Amniotic stem cell (primary cell): Measurements from ENCODE around the gene TBC1D9.

Source experiments
- DNase-seq: peaks from one replicate; lab custom pipeline; 2025; lab: John Stamatoyannopoulos, UW

The TBC1D9 gene

DNA sequence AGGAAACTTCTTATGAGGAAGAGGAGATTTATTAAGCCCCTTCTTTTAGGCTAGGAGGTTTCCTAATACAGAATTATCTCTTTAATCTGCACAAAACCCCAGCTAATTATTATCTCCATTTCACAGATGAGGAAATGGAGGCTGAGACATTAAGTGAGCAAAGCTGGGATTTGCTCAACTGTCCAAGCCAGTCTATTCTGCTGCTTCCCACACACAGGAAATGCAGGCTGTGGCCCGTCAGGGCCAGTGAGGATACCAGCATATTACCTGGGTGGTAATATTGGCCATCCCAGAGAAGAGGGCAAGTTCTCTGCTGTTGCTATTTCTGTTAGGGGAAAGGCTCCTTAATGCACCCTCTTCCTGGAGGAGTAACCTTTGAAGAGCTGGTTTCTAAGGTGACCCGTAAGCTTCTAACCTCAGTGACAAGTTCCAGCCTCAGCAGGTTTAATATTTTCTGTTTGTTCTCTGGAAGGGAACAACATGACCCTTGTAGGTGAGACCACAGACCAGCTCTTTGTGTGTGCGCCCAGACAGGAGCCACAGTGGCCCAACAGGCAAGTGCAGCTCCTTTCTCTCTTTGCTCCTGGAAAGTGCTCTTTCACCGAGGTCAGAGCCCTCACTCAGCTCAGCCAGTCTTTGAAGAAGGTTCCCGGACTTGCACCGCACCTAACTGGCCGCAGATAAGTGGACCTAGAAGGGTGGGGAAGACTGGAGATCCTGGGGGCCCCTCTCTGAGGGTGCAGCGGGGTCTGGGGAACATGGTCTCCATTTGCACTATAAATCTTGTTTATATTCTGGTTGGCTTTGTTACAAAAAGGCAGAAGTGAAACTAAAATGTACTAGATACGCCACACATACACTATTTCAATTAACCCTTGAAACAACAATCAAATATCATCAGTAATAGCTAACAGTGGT lies 35.5 kb downstream of the TBC1D9 start:
- no peak for DNase-seq

DNA sequence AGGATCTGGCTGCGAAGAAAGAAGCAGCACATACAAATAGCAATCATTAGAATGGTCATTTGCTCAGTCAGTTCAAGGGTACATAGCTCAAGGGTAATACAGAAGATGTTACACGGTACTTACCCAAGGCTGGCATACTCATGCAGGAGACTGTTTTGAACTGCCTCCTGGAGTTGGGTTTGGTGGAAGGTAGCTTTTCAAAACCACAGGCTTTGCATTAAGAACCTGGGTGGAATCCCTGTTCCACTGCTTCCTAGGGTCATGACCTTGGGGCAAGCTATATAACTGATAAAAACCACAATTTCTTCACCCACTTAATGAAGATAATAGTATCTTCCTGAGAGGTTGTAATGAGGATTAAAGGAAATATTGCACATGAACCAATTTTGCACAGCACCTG lies 36.5 kb downstream of the TBC1D9 start:
- no peak for DNase-seq

DNA sequence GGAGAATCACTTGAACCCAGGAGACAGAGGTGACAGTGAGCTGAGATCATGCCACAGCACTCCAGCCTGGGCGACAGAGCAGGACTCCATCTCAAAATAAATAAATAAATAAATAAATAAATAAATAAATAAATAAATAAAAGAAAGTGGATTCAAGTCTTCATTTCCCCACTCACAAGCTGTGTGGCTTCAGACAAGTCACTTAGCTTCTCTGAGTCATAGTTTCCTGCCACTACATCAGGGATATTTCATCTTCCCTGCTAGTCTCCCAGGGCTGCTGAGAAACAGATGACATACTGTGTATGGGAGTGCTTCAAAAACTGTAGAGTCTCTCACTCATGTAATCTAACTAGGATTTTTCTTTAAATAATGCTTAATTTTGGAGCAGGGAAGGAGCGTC lies 37.2 kb downstream of the TBC1D9 start:
- DNase-seq: no peak

DNA sequence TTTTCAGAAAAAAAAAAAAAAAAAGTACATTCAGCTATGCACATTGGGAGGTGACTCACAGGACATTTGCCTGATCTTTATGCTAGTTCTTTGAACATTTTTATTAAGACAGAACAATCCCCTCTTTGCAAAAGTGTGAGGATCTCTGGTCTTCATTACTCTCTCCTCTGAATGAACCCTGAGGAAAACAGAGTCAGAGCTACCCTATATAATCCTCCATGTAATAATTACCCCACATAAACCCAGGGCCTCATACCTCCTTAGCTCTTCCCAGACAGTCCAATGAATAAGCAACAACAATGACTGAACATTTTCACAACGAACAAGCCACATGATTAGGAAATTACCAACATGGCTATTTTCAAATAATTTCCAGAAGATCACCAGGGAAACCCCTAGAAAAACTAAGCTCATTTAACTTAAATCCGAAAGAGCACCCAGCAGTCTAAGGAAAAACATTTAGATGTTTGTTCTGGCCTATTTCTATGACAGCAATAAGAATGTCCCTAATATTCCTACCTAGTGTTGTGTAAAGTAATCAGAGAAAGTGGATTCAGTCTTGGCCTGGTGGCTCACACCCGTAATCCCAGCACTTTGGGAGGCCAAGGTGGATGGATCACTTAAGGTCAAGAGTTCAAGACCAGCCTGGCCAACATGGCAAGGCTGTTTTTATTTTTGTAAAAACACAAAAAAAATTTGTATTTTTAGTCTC lies 37.8 kb downstream of the TBC1D9 start:
- no peak for DNase-seq

DNA sequence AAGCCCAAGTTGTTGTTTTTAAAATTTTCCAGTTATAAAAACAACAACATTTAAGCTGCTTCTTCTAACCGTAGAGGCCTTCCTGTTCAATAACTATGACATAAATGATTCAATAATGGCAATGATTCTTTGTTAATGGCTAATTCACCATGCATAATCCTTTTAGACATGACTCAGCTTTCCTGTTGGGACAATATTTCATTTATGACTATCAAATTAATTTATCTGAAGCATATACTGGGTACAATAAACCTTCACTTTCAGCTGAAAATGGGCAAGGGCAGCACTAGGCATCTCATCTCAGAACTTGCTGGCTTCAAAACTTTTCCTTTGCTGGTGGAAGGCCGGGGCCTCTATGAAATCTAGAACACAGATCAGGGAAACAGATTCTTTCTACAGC lies 38.9 kb downstream of the TBC1D9 start:
- no peak for DNase-seq

DNA sequence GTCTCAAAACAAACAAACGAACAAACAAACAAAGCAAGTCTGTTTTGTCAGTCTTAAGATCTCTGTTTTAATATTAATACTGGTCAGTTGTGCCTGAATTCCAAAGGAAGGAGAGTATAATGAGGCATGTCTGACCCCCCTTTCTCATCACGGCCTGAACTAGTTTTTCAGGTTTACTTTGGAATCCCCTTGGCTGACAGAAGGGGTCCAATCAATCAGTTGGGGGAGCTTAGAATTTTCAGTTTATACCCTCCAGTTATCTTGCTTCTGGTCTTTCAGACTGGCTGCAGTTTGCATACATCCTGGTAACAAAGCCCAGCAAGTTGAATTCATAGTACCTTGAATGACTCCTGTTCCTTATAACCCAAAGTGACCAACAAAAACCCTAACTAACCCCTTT lies 41.1 kb downstream of the TBC1D9 start:
- no peak for DNase-seq

DNA sequence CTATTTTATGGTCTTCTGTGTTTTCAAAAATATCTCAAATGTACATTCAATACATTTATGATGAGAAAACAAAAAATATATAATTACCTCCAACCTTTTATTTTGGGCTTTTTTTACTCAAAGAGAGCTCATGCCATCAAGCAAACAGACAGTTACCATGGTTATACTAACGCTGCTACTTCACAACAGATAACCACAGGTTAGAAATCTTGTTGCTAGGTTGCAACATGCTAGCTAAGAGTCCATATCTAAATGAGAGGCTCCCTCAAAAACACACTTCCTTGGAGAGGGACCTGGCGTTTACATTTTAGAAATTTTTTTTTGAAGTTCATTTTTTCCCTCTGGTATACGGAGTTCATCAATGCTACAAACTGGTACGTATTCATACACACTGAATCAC lies 44.3 kb downstream of the TBC1D9 start:
- DNase-seq: no peak

DNA sequence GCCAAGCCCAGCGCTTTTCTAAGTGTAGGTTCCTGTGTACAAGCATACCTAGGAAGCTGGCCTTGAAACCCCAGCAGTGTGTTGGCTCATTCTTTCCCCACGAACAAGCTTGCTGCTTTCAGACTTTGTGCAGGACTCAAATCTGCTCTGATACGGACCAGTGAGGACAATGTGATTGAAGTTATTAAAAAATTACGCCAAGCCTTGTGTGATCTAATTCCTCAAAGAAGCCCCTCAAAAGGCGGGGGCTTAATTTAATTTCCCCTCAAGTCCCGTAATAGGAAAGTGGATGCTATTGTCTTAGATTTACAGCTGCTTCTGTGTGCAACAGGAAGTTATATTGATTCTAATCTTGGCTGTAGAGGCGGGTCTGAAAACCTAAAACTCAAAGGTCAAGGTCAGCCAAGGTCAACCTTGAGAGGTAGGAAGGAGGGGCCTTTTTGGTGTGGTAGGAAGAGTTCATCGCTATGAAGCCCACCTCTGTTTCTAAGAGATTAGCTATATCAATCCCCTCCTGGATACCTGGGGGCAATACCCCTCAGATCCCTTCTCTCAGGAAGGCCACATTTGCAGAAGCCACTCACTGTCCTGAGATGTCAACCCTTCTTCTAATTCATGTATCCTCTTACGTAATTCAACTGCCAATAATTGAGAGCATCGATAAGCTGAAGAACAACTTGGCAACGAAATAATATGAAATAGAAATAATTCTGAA lies 45.1 kb downstream of the TBC1D9 start:
- DNase-seq: no peak

DNA sequence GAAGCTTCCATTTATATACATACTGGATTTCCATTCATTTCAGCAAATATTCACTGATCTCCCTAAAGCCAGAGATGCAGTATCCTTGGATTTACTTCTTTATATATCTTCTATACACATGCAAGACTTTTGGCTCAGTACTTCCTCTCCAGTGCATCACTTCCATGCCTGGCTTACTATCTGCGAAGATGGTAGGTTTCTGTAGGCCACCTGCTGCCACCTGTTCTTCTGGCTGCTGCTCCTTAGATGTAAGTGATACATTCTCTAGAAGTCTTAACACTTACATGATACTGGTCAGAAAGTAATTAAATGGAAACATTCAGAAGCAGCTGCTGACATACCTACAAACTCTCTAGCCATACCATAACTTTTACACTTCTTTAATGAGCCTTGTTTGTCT lies 48.9 kb downstream of the TBC1D9 start:
- DNase-seq: no peak

DNA sequence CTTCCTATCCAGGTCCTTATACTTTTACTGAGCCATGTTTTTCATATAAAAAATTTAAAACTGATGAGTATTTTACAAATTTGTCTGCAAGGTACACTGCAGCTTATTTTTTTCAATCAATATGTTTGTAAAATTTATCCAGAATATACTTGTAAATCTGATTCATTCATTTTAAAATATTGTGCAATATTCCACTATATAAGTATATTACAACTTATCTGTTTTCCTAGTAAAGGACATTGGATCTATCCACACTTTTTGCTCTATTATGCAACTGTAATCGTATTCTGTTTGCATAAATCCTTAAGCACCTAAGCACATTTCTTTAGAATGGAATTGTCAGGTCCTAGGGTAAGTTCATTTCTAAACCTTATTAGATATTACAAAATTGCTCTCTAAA lies 49.5 kb downstream of the TBC1D9 start:
- no peak for DNase-seq

DNA sequence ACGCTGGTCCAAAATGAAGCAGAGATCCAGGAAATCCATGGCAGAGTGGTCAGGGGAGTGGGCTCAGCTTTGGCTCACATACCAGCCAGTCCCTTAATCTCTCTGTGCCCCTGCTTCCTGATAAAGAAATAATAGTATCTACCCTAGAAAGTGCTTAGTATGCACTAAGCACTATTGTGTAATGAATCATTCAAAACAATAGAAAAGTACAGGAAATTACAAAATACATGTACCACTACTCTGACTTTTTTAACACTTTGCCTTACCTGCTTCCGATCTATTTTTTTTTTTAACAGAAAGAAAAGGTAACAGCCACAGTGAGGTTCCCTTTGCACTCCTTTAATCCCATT lies 49.9 kb downstream of the TBC1D9 start:
- DNase-seq: no peak

DNA sequence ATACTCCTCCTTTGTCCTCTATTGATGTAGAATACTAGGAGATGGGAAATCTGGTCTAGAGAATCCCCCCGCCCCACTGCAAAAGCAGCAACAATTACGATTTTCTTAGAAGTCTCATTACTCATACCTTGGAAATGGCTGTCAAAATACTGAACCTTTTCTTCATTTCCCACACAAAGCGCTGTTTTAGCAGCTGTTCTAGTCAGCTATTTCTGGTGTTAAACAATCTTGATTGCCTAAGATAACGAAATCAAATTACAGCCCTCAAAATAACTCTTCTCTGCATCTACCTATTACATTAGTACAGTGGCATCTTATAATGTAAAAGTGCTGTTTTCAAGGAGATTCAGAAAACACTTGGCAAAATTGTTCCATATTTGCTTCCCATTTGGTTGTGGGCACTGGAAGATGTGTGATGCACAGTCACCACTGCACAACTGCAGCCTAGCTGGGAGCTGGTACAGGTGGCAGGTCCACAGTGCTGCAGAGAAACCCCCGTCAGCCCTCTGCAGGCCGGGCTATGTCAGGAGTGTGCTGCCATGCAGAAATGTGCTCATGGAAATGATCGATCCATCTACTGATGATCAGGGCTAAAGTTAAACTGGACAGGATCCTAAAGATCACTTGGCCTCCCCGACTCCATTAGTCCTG lies 50.4 kb downstream of the TBC1D9 start:
- no peak for DNase-seq

DNA sequence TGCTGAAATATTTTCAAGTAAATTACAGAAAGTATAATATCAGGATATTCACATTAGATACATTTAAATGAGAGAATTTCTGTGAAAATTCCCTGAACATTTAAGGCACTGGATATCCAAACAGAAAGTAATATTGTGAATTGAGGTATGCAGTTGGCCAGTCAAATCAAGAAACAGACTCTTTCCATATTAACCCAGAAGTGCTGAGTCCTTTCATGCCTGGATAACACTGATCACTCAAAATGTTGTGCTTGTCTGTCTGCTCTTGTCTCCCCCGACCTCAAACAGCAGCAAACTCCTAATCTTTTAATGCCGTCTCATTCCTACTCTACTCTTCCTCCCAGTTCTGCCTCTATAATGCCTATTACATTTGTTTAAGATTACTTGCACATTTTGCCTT lies 51.2 kb downstream of the TBC1D9 start:
- no peak for DNase-seq

DNA sequence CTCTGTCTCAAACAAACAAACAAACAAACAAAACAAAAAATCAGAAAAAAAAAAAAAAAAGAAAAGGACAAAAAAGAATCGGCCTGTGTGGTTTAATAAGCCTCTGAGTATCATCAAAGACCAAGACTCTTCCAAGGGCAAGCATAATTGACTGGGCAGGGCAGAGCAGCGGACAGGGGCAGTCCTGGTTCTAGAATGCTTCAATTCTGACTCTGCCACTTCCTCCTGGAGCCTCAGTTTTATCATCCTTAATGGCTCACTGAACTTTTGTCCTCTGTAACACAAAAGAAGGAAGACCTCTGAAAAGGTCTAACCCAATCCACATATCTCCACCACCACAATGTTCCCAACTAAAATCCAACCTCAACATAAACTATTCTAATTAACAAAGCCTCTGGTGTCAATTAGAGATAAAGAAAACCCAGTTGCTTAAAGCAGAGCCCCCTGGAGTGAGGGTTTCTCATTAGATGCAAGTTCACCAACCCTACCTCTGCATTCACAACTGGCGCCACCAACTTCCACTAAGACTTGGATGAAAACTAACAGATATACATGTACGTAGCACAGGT lies 51.7 kb downstream of the TBC1D9 start:
- no peak for DNase-seq

DNA sequence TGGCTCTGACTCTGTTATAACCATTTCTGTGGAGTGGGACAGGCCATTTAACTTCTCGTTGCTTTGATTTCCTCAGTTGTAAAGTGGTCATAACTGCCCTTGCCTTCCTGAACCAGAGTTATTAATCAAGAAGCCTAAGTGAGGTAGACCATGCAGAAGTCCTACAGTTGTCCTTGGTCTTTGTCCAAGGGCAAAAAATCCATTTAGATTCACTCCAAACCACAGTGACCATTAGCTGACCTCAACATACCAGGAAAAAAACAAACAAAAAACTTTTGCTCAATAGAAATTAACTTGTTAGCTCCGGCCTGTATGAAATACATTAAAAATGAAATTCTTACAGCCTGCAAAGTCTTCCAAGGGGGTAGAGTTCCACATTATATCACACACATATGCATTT lies 52.7 kb downstream of the TBC1D9 start:
- no peak for DNase-seq

DNA sequence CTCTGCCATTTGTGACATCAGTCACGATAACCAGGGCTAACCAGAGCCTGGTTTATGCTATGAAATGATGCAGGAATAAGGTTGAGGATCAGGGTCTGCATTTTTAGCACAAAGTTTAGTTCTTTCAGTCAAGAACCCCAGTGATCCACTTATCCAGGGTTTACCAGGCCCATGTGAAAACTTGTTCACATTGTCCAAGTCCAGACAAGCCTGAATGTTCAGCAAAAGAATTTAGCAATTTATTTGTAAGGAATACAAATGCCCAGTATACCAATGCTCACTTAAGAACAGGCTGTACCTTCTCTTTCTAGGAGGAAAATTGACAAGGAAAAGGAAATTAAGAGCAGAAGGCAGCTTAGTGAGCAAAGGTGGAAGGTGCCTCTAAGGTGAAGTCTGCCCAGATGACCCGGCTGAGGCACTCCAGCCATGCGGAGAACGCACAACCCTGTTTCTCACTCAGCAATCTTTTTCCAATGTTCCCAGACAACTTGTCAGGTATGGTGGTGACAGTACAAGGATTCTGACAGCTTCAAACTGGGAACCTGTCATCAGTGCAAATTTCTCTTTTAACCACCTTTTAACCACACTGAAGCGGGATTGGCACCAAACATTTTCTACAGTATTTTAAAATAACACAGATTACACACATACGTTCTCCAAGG lies 54.0 kb downstream of the TBC1D9 start:
- DNase-seq: no peak

DNA sequence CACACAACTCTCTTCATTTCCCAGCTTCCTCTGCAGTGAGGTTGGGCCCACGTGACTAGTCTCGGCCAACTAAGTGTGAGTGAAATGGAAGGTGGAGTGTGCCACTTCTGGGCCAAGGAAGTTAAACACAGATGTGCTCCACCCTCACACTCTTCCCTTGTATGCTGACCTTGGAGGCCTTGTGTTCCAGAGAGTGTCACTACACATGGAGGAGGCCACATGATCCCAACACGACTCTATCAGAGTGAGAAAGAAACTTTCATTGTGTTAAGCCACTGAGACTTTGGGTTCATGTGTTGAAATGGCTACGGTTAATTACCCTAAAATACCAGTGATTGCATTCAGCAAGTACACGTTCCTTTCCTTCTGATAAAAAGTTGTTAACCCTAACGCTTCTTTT lies 55.1 kb downstream of the TBC1D9 start:
- DNase-seq: no peak

DNA sequence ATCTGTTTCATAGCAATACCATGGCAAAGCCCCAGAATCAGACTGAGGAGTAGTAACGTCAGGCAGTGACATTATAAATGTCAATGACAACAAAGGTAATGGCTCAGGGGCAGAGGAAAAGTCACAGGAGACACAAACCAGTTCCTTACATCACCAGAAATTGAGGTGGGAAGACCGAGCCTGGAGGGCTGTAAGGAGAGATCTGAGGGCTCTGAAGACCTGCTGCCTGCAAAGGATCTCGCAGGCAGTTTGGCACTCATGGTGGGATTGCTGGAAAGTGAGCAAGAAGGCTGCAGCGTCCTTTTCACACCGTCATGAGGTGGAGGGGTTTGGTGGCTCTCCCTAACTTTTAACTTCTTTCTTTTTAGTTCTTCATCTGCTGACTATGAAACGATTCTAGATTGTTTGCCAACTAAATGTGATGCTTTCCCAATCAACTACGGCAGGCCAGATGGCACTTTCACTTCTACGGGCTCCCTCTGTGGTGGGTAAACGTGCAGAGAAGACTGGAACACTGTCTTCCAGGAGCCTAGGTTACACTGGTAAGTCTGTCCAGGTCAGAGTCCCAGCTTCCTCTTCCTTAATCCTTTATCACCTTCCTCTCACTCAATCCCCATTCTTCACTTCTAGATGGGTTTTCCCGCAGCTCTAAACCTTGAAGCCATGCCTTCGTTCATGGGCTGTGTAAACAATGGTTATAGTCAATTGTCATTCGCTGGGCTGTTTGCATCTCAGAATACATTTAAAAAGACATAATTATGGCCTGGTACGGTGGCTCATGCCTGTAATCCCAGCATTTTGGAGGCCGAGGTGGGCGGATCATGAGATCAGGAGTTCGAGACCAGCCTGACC lies 58.2 kb downstream of the TBC1D9 start:
- no peak for DNase-seq

DNA sequence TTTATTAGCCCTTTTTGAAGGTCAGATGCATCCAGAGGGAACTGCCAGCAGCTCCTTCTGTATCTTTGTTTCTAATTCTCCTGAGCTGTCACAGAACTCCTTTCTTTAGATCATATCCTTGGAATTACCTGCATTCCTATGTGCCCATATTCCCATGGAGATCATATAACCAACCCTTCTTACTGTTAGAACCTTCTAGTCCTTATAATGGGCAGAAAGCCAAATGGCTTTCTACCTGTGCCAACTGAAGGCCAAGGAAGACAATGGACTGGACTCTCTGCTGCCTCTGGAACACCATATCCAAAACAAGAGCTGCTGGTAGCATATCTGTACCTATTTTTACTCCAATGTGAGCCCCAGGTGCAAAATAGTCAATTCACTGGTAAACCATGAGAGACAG lies 60.7 kb downstream of the TBC1D9 start:
- no peak for DNase-seq

DNA sequence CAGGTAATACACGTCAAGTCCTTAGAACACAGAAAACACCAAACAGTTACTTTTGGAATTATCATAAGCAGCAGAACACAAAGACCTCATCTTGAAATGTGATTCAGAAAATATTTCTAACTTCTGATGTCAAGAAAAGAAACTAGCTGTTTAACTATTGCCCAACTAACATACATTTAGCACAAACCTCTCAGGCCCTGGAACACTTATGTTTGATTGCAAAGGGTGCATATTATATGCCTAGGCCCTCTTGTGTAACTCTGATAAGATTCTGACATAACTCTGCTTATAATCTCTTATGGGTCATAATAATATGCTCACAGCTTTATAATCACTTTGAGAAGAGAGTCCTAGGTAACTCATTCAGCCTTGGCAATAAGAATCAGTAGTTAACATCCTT lies 62.6 kb downstream of the TBC1D9 start:
- DNase-seq: no peak

DNA sequence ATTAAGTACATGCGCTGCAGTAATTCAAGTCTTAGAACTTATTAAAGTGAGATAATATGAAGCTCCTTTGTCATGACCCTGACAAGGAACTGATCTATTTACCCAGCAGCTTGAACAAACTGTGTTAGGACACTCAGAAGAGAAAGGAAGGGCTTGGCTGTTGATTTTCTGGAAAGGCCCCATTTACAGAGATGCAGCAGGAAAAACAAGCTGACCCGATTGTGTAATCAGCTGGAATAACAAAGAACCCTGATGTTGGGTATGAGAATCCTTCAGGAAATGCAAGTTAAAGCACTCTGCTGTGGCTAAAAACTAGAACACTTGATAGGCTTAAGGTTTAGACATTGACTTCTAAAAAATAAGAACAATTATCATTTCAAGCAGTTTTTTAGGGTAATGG lies 64.8 kb downstream of the TBC1D9 start:
- DNase-seq: no peak
